Body of pancreas (tissue), 4 donors: ENCODE measurements around the gene HSF2.

ENCODE experiments used
- CTCF ChIP-seq, 7 experiments: fragments of 450-650 bp in 4 of 7; fragments of 200-600 bp in 3 of 7; sonication (generic) in 3 of 7; IDR thresholded peaks; one replicate each; pipeline ENCODE4 v1.5.1; 2016 to 2019; ENCODE audit warnings: antibody characterized with exemption in 7 of 7
- POLR2A ChIP-seq, 3 donors: fragments of 450-650 bp; IDR thresholded peaks; one replicate each; pipeline ENCODE4 v1.6.1; 2016; ENCODE audit warnings: antibody characterized with exemption in 3 of 3, mild to moderate bottlenecking in 2 of 3

- TF ChIP-seq CTCF (IDR thresholded peaks at IDR 0.05): no peak
- TF ChIP-seq POLR2A (IDR thresholded peaks at IDR 0.05): no peak
Observed at GRCh38 chr6:122365775-122366403, 33.6 kb upstream of the HSF2 start.
